ENCODE measurements around the gene ZFYVE28. TPM values are rescaled to one million over a fixed set of nuclear protein-coding genes. Genes with fewer than 3 reads are reported as not detected.

ZFYVE28 gene
- total and polyA plus RNA-seq, 2 of the 8 experiments (the other 6 are each of a cell fraction or from before 2014, with no cell fraction given): 1.7 to 4.9 TPM

GRCh38 chr4:2462218-2462991 is 44.0 kb upstream of the ZFYVE28 start (continued):
- TF ChIP-seq CHD7 (IDR thresholded peaks at IDR 0.05; ENCODE audit: insufficient replicate concordance, low read length) (no peak), CEBPB (IDR thresholded peaks at IDR 0.05; ENCODE audit: low read depth, low read length) (no peak), SRF (IDR thresholded peaks at IDR 0.05; ENCODE audit: low read depth, low read length) (0 out of 2 replicates have a peak, but pooled peaks have one; percentile 13), RBBP5 (IDR thresholded peaks at IDR 0.05; ENCODE audit: borderline replicate concordance, low read depth, low read length) (no peak), ZNF274 (IDR thresholded peaks at IDR 0.05; ENCODE audit: borderline replicate concordance, extremely low read depth, low read length) (no peak), JUND (IDR thresholded peaks at IDR 0.05; ENCODE audit: low read length) (no peak), NRF1 (IDR thresholded peaks at IDR 0.05; ENCODE audit: low read depth, low read length) (no peak), SIX5 (IDR thresholded peaks at IDR 0.05; ENCODE audit: low read depth, low read length) (no peak), POLR2A (IDR thresholded peaks at IDR 0.05; ENCODE audit: control extremely low read depth in 1 of 2, low read depth in 2 of 2, low read length in 2 of 2) (no peak), BCL11A (IDR thresholded peaks at IDR 0.05; ENCODE audit: low read depth in 2 of 2, low read length in 2 of 2) (no peak), TAF1 (IDR thresholded peaks at IDR 0.05; ENCODE audit: low read depth, low read length) (peak; percentile 59; the same call in 1 of the 2 replicates)

Measured in H1 (cell line).